Muscle of arm (tissue), 12 donors: ENCODE data around the gene SPATA9. TPM values are rescaled to one million over a fixed set of nuclear protein-coding genes. Genes with fewer than 3 reads are reported as not detected.
A peak's percentile ranks its signal among the peaks of the same experiment; 100 is the strongest.
"Not testable (repeated sequence)": the region's sequence is repeated elsewhere in the genome, so short reads cannot be mapped to it uniquely, and the experiment has no call there.

ENCODE experiments used
- DNase-seq: peaks from one replicate; pipeline ENCODE4 v3.0.0-alpha.2; 2013
- polyA plus RNA-seq, 12 donors: library from polyadenylated mRNA; unstranded; fragments of 120-200 nt; gene quantifications; one replicate each; pipeline ENCODE4 v1.2.1, GENCODE V29; 2013; ENCODE audit not compliant: insufficient read length in 12 of 12

Gene SPATA9
- polyA plus RNA-seq, 12 donors, result 0.96 to 3.6 (median 2.3) TPM; not detected in 2

- peak; percentile 94 for DNase-seq
Measured at GRCh38 chr5:95646569-95647431, 36.0 kb downstream of the SPATA9 start, which contains the start of gene RFESD. TSS of gene RFESD (plus strand) at chr5:95646777. CDS start at chr5:95652272, 5,495 bp downstream.

- DNase-seq, result not testable (repeated sequence)
Measured at GRCh38 chr5:95646226-95646568, 36.6 kb downstream of the SPATA9 start.

- no peak for DNase-seq
Measured at GRCh38 chr5:95644351-95645042, 38.3 kb downstream of the SPATA9 start.

- DNase-seq, result no peak
Measured at GRCh38 chr5:95643152-95643551, 39.6 kb downstream of the SPATA9 start.

GRCh38 chr5:95641741-95642220, 41.0 kb downstream of the SPATA9 start:
- no peak for DNase-seq

GRCh38 chr5:95638632-95639031, 44.2 kb downstream of the SPATA9 start:
- no peak for DNase-seq

- no peak for DNase-seq
Measured at GRCh38 chr5:95634081-95634480, 48.7 kb downstream of the SPATA9 start.

- DNase-seq, result no peak
Measured at GRCh38 chr5:95633671-95634070, 49.1 kb downstream of the SPATA9 start.

- not testable (repeated sequence) for DNase-seq
Measured at GRCh38 chr5:95632942-95633341, 49.8 kb downstream of the SPATA9 start.

GRCh38 chr5:95631991-95632675, 50.7 kb downstream of the SPATA9 start:
- no peak for DNase-seq

GRCh38 chr5:95631255-95631958, 51.4 kb downstream of the SPATA9 start:
- DNase-seq, result no peak

GRCh38 chr5:95630394-95630917, 52.3 kb downstream of the SPATA9 start:
- no peak for DNase-seq

GRCh38 chr5:95628933-95629332, 53.9 kb downstream of the SPATA9 start:
- DNase-seq, result no peak

- no peak for DNase-seq
Measured at GRCh38 chr5:95627971-95628810, 54.6 kb downstream of the SPATA9 start.

GRCh38 chr5:95626701-95627100, 56.1 kb downstream of the SPATA9 start:
- no peak for DNase-seq

- DNase-seq, result no peak
Measured at GRCh38 chr5:95624368-95624767, 58.4 kb downstream of the SPATA9 start.

- DNase-seq, result no peak
Measured at GRCh38 chr5:95623706-95624105, 59.1 kb downstream of the SPATA9 start.

GRCh38 chr5:95621839-95622629, 60.8 kb downstream of the SPATA9 start:
- no peak for DNase-seq
